Heart left ventricle (tissue), 13 donors: ENCODE measurements around the gene GABRB1.

Experiments
- POLR2A ChIP-seq, 2 donors: fragments of 450-650 bp; IDR thresholded peaks; one replicate each; pipeline ENCODE4 v1.6.1; 2017; ENCODE audit warnings: antibody characterized with exemption in 2 of 2, mild to moderate bottlenecking in 2 of 2, moderate library complexity in 2 of 2
- TF ChIP-seq, protein P1 (sequence below), 12 donors: fragments of 200-600 bp; sonication (generic) in 4 of 12; IDR thresholded peaks; one replicate each; pipeline versions ENCODE4 v1.5.0 to v1.8.0; 2018 to 2022; ENCODE audit warnings: antibody characterized with exemption in 12 of 12, mild to moderate bottlenecking in 5 of 12
- donor health status: ischemic (EF 13 %, LVEDD 7.1; RV severe dilation, severe dysfunction).
- donor health status: DM: no; HTN: yes; CAD: no.
- donor health status: DM: no; HTN: no; CAD: no.
- donor health status: ischemic (EF 25% LVEDD 6.9; RV normal size, moderate dysfunction).
- donor health status: ischemic (EF 25% LVEDD 5.7; RV mildly dilated, moderate dysfunction).
- donor health status: ischemic (EF 35%, LVEDD 5.7; RV mildly dilated, moderate dysfunction).
- donor health status: nonischemic (EF 11% LVEDD 7.7; RV severe dilation, severe dysfunction).
- donor health status: DM: yes; HTN: yes; CAD: no.
- donor health status: PGD.
- donor health status: ischemic (EF 29% LVEDD 5.4; RV normal size, mild dysfunction).
- donor health status: nonischemic (EF 23%, LVEDD 6.1; RV moderate dilation, normal function).

DNA sequence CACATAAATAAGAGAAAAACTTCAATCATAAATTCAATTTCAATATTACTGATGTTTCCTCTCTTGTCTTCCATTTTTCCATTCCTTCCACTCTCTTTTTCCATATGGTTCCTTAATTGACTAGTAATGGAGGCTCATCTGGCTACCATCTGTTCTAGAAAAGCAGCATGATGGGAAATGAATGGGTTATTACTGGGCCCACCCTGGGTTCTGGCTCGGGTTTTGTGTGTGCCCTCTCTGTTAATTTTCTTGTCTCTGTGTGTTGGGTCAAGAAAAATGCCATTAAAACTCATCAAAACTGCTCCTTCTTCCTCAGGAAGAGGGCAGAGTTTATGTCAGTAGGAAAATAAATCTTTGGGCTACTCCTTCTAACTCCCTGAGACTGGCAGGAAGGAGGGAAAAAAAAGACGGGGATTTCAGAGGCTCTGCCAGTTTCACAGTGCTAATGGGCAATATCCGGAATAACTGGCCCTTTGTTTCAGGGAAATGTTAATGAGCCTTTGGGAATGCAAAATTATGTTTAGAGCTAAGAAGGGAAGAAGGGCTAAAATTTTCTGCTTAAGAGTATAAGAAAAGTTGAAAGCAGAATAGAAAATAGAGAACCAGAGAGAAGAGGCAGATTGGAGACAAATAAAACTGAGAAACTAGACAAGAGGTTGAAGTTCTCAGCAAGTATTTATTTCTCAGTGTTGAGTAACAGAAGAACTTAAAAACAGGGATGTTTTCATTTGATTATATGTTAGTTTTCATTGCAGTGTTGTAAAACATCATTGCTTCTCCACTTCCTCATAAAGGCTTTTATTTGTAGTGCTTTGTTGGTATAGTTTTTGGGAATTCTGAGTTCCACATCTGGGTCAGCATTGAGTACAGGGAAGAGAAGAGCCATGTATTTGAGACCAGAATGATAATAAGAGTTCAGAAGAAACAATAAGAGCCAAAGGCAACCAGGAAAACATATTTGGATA lies 19.7 kb downstream of the GABRB1 start:
- TF ChIP-seq, protein P1, sequence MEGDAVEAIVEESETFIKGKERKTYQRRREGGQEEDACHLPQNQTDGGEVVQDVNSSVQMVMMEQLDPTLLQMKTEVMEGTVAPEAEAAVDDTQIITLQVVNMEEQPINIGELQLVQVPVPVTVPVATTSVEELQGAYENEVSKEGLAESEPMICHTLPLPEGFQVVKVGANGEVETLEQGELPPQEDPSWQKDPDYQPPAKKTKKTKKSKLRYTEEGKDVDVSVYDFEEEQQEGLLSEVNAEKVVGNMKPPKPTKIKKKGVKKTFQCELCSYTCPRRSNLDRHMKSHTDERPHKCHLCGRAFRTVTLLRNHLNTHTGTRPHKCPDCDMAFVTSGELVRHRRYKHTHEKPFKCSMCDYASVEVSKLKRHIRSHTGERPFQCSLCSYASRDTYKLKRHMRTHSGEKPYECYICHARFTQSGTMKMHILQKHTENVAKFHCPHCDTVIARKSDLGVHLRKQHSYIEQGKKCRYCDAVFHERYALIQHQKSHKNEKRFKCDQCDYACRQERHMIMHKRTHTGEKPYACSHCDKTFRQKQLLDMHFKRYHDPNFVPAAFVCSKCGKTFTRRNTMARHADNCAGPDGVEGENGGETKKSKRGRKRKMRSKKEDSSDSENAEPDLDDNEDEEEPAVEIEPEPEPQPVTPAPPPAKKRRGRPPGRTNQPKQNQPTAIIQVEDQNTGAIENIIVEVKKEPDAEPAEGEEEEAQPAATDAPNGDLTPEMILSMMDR (IDR thresholded peaks at IDR 0.05), result no peak
- TF ChIP-seq POLR2A (IDR thresholded peaks at IDR 0.05), result no peak
